MCF 10A (cell line): ENCODE measurements around the gene CCDC154. TPM values are rescaled to one million over a fixed set of nuclear protein-coding genes. Genes with fewer than 3 reads are reported as not detected.

ENCODE experiments used
- BruUV-seq: library from RNA; stranded (reverse); fragments of 400-500 nt; replicated peaks from 2 replicates; lab custom pipeline; 2021; lab: Mats Ljungman, UMichigan
- CTCF ChIA-PET: fragments of 300-600 bp; sonication (Branson Sonifier 250); formaldehyde crosslinking; extraction: SDS; loops from one replicate; lab custom pipeline; 2021; ENCODE audit warnings: antibody characterized with exemption, inconsistent platforms; lab: Yijun Ruan, JAX
- POLR2A ChIA-PET: fragments of 300-600, 350-650 bp; sonication (Branson Sonifier 250); formaldehyde crosslinking; extraction: SDS; loops from one replicate; lab custom pipeline; 2020; ENCODE audit warnings: antibody characterized with exemption, inconsistent platforms; lab: Yijun Ruan, JAX
- DNase-seq: peaks from one replicate; pipeline ENCODE4 v3.0.0-alpha.2; 2018; ENCODE audit not compliant: unreplicated experiment
- H3K27ac Mint-ChIP-seq: one replicate; pipeline ENCODE4 v1.8.0; 2022; ENCODE audit warnings: mild to moderate bottlenecking, low read depth, mixed read lengths; ENCODE audit not compliant: unreplicated experiment
- H3K27me3 Mint-ChIP-seq: one replicate; pipeline ENCODE4 v1.8.0; 2022; ENCODE audit warnings: mixed read lengths; ENCODE audit not compliant: insufficient read depth, unreplicated experiment
- H3K36me3 Mint-ChIP-seq: one replicate; pipeline ENCODE4 v1.8.0; 2022; ENCODE audit warnings: mild to moderate bottlenecking, moderate library complexity, mixed read lengths; ENCODE audit not compliant: insufficient read depth, unreplicated experiment
- H3K4me1 Mint-ChIP-seq: one replicate; pipeline ENCODE4 v1.8.0; 2022; ENCODE audit warnings: mixed read lengths; ENCODE audit not compliant: insufficient read depth, unreplicated experiment
- H3K4me3 Mint-ChIP-seq: one replicate; pipeline ENCODE4 v1.8.0; 2022; ENCODE audit warnings: mild to moderate bottlenecking, moderate library complexity, mixed read lengths; ENCODE audit not compliant: unreplicated experiment
- H3K9me3 Mint-ChIP-seq: one replicate; pipeline ENCODE4 v1.8.0; 2022; ENCODE audit warnings: mixed read lengths; ENCODE audit not compliant: unreplicated experiment
- CTCF ChIP-seq: fragments of 200-600 bp; IDR thresholded peaks from one replicate; pipeline ENCODE4 v1.8.0; 2022; ENCODE audit warnings: antibody characterized with exemption, mild to moderate bottlenecking; ENCODE audit not compliant: unreplicated experiment
- intact Hi-C: fragments of 100-400 bp; cut with micrococcal nuclease; formaldehyde crosslinking; loops from 2 replicates; pipeline ENCODE4 v1.14.1; 2022
- total RNA-seq: library from RNA; stranded (reverse); gene quantifications from 2 replicates; pipeline ENCODE4 v1.2.3, GENCODE V29; 2022

CCDC154 gene
- total RNA-seq, 1 experiment from 2014 or later = 0.28 TPM

- H3K27me3 Mint-ChIP-seq = no peaks in the 10 kb centered on the region
- no TSS peak for BruUV-seq
These were observed 57.0 kb downstream of the CCDC154 start for GRCh38 chr16:1387331-1387730.

GRCh38 chr16:1385232-1385631 is 59.1 kb downstream of the CCDC154 start:
- ChIA-PET CTCF (no interaction called here), POLR2A (no interaction called here)
- intact Hi-C loops = no loop called here
- H3K4me1 Mint-ChIP-seq = no peaks in the 10 kb centered on the region
- no peaks in the 10 kb centered on the region for H3K9me3 Mint-ChIP-seq
- no peak for TF ChIP-seq CTCF
- no peaks in the 10 kb centered on the region for H3K27me3 Mint-ChIP-seq
- H3K27ac Mint-ChIP-seq = no peak overlapping the region
- peaks cover 21% of the 10 kb centered on the region for H3K36me3 Mint-ChIP-seq
- H3K4me3 Mint-ChIP-seq = no peak overlapping the region
- BruUV-seq = no TSS peak
- no peak for DNase-seq

More at GRCh38 chr16:1387331-1387730, 57.0 kb downstream of the CCDC154 start:
- no peaks in the 10 kb centered on the region for H3K9me3 Mint-ChIP-seq
- DNase-seq = no peak
- no peak for TF ChIP-seq CTCF
- H3K27ac Mint-ChIP-seq = no peak overlapping the region
- intact Hi-C loops = no loop called here
- peaks cover 18% of the 10 kb centered on the region for H3K36me3 Mint-ChIP-seq
- H3K4me3 Mint-ChIP-seq = no peak overlapping the region
- H3K4me1 Mint-ChIP-seq = no peaks in the 10 kb centered on the region
- ChIA-PET POLR2A (no interaction called here), CTCF (no interaction called here)

Other genes with a start within 250 kb of the CCDC154 start
- not detected in 2 replicates for gene TPSG1, start 219.3 kb downstream of the CCDC154 start, total RNA-seq
- not detected in 2 replicates for gene TPSB2, start 214.4 kb downstream of the CCDC154 start, total RNA-seq
- gene TPSAB1, start 203.9 kb downstream of the CCDC154 start, total RNA-seq = not detected in 2 replicates
- not detected in 2 replicates for gene TPSD1, start 188.5 kb downstream of the CCDC154 start, total RNA-seq
- 163 and 172 TPM in 2 replicates for gene UBE2I, start 134.9 kb downstream of the CCDC154 start, total RNA-seq
- 0.49 and 0.75 TPM in 2 replicates for gene BAIAP3, start 110.9 kb downstream of the CCDC154 start, total RNA-seq
- 49.6 and 58.2 TPM in 2 replicates for gene TSR3, start 92.7 kb downstream of the CCDC154 start, total RNA-seq
- gene GNPTG, start 92.6 kb downstream of the CCDC154 start, total RNA-seq = 37.6 and 41.6 TPM in 2 replicates
- gene UNKL, start 29.9 kb downstream of the CCDC154 start, total RNA-seq = 12.3 and 13.4 TPM in 2 replicates
- gene UQCC4, start 23.8 kb downstream of the CCDC154 start, total RNA-seq = 19.1 and 21.4 TPM in 2 replicates
- gene PERCC1, start 13.5 kb downstream of the CCDC154 start, total RNA-seq = not detected in 2 replicates
- 60.0 and 69.5 TPM in 2 replicates for gene CLCN7, start 30.5 kb upstream of the CCDC154 start, total RNA-seq
- not detected in 2 replicates for gene PTX4, start 44.4 kb upstream of the CCDC154 start, total RNA-seq
- gene TELO2, start 48.8 kb upstream of the CCDC154 start, total RNA-seq = 27.7 and 31.3 TPM in 2 replicates
- gene TMEM204, start 89.1 kb upstream of the CCDC154 start, total RNA-seq = not detected in 2 replicates
- 18.6 and 19.7 TPM in 2 replicates for gene IFT140, start 167.5 kb upstream of the CCDC154 start, total RNA-seq
- 21.8 and 26.3 TPM in 2 replicates for gene CRAMP1, start 167.8 kb upstream of the CCDC154 start, total RNA-seq
- 111 and 131 TPM in 2 replicates for gene JPT2, start 233.7 kb upstream of the CCDC154 start, total RNA-seq